SK-N-MC (cell line): ENCODE data around the gene EIF1AD.

Experiments
- EZH2 ChIP-seq: fragments of 200-600 bp; sonication (generic); IDR thresholded peaks from one replicate; pipeline ENCODE4 v1.6.1; 2017; ENCODE audit warnings: antibody characterized with exemption
- FOXP2 ChIP-seq: optimal IDR thresholded peaks from 2 replicates; pipeline ENCODE3; 2011; ENCODE audit warnings: mild to moderate bottlenecking, moderate library complexity; ENCODE audit not compliant: insufficient read depth; ENCODE audit errors: extremely low read length, control extremely low read depth
- POLR2AphosphoS5 ChIP-seq: IDR thresholded peaks from 2 replicates; pipeline ENCODE4 v1.6.1; 2012; ENCODE audit warnings: mild to moderate bottlenecking, low read depth, low read length, borderline replicate concordance

DNA sequence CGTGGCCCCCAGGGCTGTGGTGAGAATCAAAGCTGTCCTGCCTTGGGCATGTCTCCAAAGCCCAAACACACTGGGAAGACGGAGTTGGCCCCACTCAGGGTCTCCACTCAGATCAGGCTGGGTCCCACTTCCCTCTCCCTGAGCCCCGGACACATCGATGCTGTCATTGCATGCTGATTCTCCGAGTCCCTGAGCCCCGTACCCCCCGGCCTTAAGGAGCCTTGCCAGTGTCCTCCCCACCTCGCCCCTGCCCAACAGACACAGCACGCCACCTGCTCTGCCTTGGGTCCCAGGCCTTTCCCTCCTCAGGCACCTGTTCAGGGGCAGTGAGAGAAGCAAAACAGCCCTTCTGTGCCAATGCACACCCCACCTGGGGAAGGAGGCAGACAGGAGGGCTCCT lies 14.6 kb downstream of the EIF1AD start:
- no peak for TF ChIP-seq POLR2AphosphoS5
- TF ChIP-seq EZH2, result no peak
- no peak for TF ChIP-seq FOXP2
